ENCODE data around the gene FAM187B. TPM values are rescaled to one million over a fixed set of nuclear protein-coding genes. Genes with fewer than 3 reads are reported as not detected.
A peak's percentile ranks its signal among the peaks of the same experiment; 100 is the strongest.
"Not testable (repeated sequence)": the region's sequence is repeated elsewhere in the genome, so short reads cannot be mapped to it uniquely, and the experiment has no call there.

Gene FAM187B
- polyA plus RNA-seq, 12 donors, result not detected

GRCh38 chr19:35239597-35239996 lies 11.1 kb upstream of the FAM187B start:
- DNase-seq, result not testable (repeated sequence)

GRCh38 chr19:35236638-35237400 lies 8.3 kb upstream of the FAM187B start:
- no peak for DNase-seq

GRCh38 chr19:35232912-35233311 lies 4.4 kb upstream of the FAM187B start:
- no peak for DNase-seq

GRCh38 chr19:35231956-35232645 lies 3.6 kb upstream of the FAM187B start:
- no peak for DNase-seq

GRCh38 chr19:35229601-35230000 lies 1.1 kb upstream of the FAM187B start:
- DNase-seq, result no peak

GRCh38 chr19:35226748-35227147 lies 1.8 kb downstream of the FAM187B start:
- no peak for DNase-seq

GRCh38 chr19:35225951-35226350 lies 2.6 kb downstream of the FAM187B start:
- DNase-seq, result no peak

- no peak for DNase-seq
Measured at GRCh38 chr19:35224681-35225571, 3.6 kb downstream of the FAM187B start.

GRCh38 chr19:35223862-35224505 lies 4.6 kb downstream of the FAM187B start:
- no peak for DNase-seq

- no peak for DNase-seq
Measured at GRCh38 chr19:35223084-35223790, 5.3 kb downstream of the FAM187B start.

GRCh38 chr19:35222373-35223015 lies 6.0 kb downstream of the FAM187B start:
- DNase-seq, result no peak

GRCh38 chr19:35220973-35221590 lies 7.5 kb downstream of the FAM187B start:
- not testable (repeated sequence) for DNase-seq

- DNase-seq, result no peak
Measured at GRCh38 chr19:35220315-35220921, 8.1 kb downstream of the FAM187B start.

GRCh38 chr19:35219008-35219407 lies 9.5 kb downstream of the FAM187B start:
- DNase-seq, result no peak

- no peak for DNase-seq
Measured at GRCh38 chr19:35217649-35217990, 10.9 kb downstream of the FAM187B start.

- DNase-seq, result peak; percentile 23
Measured at GRCh38 chr19:35216833-35217648, 11.5 kb downstream of the FAM187B start.

GRCh38 chr19:35216016-35216832 lies 12.3 kb downstream of the FAM187B start:
- DNase-seq, result no peak
